ENCODE measurements around the gene PLA2G4C. TPM values are rescaled to one million over a fixed set of nuclear protein-coding genes. Genes with fewer than 3 reads are reported as not detected.

PLA2G4C gene
- total and polyA plus RNA-seq, 10 donors, result 17.0 to 62.5 (median 34.3) TPM

DNA sequence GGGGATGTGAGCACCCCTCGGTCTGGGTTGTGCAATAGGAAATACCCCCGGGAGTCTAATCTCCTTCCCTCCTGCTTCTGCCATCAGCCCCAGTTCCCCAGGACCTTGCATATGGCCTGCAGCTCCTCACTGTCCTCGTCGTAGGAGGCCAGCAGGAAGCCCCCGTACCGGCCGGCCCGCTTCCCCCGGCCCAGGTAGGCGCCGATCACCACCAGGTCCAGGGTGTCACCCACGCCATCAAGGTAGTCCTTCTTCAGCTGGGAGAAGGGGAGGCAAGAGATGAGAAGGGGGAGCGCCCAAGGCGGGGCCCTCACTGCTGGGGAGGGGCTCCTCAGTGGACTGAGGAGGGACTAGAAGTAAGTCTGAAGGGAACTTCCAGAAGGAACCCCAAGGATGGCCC is 10.4 kb upstream of the PLA2G4C start:
- intact Hi-C loops (cut with DNase I; ENCODE audit: low total_unique reads), result no loop called here
- peak; percentile 56 for DNase-seq

GRCh38 chr19:48120505-48120904 is 9.9 kb upstream of the PLA2G4C start:
- Histone ChIP-seq H3K27me3 (replicated peaks in 1 of 7) (no peaks in the 10 kb centered on the region), H3K36me3 (peaks cover 0 to 100% (median 10%) of the 10 kb centered on the region in 6 donors), H3K4me3 (no peak overlapping the region), H3K27ac (no peak overlapping the region), H3K4me1 (peaks cover 5 to 34% (median 23%) of the 10 kb centered on the region in 6 donors), H3K9me3 (peaks cover 0 to 7% (median 0%) of the 10 kb centered on the region in 8 donors)
- WGBS, 5 donors, result 93 to 100% (median 98%) methylated on average over 2 of the region's 2 CpGs
- DNase-seq, result no peak
- TF ChIP-seq POLR2AphosphoS5 (IDR thresholded peaks at IDR 0.05) (no peak), CTCF (IDR thresholded peaks at IDR 0.05 in 8 of 11, conservative IDR thresholded peaks at IDR 0.05 in 3 of 11) (no peak), POLR2A (IDR thresholded peaks at IDR 0.05) (no peak)
- intact Hi-C loops (cut with DNase I; ENCODE audit: low total_unique reads), result no loop called here

More for the DNA sequence above, 10.4 kb upstream of the PLA2G4C start:
- TF ChIP-seq POLR2A (IDR thresholded peaks at IDR 0.05), result no peak
- H3K4me3 ChIP-seq, result no peak overlapping the region
- H3K27me3 ChIP-seq (replicated peaks in 1 of 7), result no peaks in the 10 kb centered on the region
- peaks cover 0 to 7% (median 0%) of the 10 kb centered on the region in 8 donors for H3K9me3 ChIP-seq
- H3K27ac ChIP-seq, result no peak overlapping the region
- peaks cover 0 to 100% (median 11%) of the 10 kb centered on the region in 6 donors for H3K36me3 ChIP-seq
- peaks cover 5 to 34% (median 23%) of the 10 kb centered on the region in 6 donors for H3K4me1 ChIP-seq
- WGBS, 5 donors, result 81 to 92% (median 84%) methylated on average over 14 of the region's 14 CpGs

GRCh38 chr19:48118131-48118517 is 7.5 kb upstream of the PLA2G4C start:
- Histone ChIP-seq H3K4me1 (peaks cover 5 to 32% (median 23%) of the 10 kb centered on the region in 6 donors), H3K36me3 (peaks cover 0 to 91% (median 6%) of the 10 kb centered on the region in 6 donors), H3K27me3 (replicated peaks in 1 of 7) (no peaks in the 10 kb centered on the region), H3K27ac (peak overlapping the region; percentile 30 to 73 (median 64)), H3K4me3 (no peak overlapping the region), H3K9me3 (peaks cover 0 to 7% (median 0%) of the 10 kb centered on the region in 8 donors)
- intact Hi-C loops (cut with DNase I; ENCODE audit: low total_unique reads), result no loop called here
- DNase-seq, result no peak
- 78 to 84% (median 78%) methylated on average over 11 of the region's 11 CpGs for WGBS, 5 donors
- no peak for TF ChIP-seq POLR2A (IDR thresholded peaks at IDR 0.05)
- TF ChIP-seq CTCF (IDR thresholded peaks at IDR 0.05 in 8 of 11, conservative IDR thresholded peaks at IDR 0.05 in 3 of 11), result no peak
- no peak for TF ChIP-seq POLR2AphosphoS5 (IDR thresholded peaks at IDR 0.05)

DNA sequence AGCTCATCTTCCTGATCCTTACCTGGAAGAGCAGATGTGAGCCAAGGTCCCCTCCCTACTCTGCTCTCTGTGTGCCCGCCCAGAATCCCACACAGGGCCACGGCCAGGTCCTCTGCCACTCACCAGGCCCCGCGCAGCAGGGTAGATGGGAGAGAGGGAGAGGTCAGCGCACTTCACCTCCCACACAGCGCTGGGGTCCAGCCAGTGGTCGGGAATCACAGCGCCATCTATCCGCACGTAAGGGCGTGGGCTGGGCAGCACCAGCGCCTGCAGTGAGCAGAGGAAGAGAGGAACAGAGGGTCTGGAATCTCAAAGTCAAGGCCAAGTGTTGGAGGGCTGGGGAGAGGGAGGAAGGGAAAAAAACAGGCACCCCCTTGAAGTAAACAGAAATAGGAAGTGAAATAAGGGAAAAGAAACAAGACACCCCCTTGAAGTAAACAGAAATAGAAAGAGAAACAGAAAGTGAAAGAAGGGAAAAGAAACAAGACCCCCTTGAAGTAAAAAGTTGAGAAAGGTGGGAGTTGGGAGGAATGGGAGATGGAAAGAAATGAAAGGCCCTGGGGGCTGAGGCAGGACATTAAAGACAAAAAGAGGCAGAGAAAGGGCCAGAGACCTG is 7.0 kb upstream of the PLA2G4C start:
- peak overlapping the region in 2 of 8 donors; percentile 6 to 39 for H3K4me3 ChIP-seq
- peak overlapping the region; percentile 30 to 73 (median 64) for H3K27ac ChIP-seq
- H3K9me3 ChIP-seq, result peaks cover 0 to 7% (median 0%) of the 10 kb centered on the region in 8 donors
- peaks cover 0 to 86% (median 3%) of the 10 kb centered on the region in 6 donors for H3K36me3 ChIP-seq
- TF ChIP-seq POLR2A (IDR thresholded peaks at IDR 0.05) (no peak), CTCF (IDR thresholded peaks at IDR 0.05 in 8 of 11, conservative IDR thresholded peaks at IDR 0.05 in 3 of 11) (peak in 3 of 11 experiments; percentile 12 to 17 (median 12)), POLR2AphosphoS5 (IDR thresholded peaks at IDR 0.05) (peak in 2 of 3 donors; percentile 40 to 41)
- intact Hi-C loops (cut with DNase I; ENCODE audit: low total_unique reads), result no loop called here
- peaks cover 5 to 27% (median 21%) of the 10 kb centered on the region in 6 donors for H3K4me1 ChIP-seq
- no peaks in the 10 kb centered on the region for H3K27me3 ChIP-seq (replicated peaks in 1 of 7)
- 62 to 82% (median 76%) methylated on average over 12 of the region's 12 CpGs for WGBS, 5 donors
- no peak for DNase-seq

All from spleen (tissue), 11 donors.